K562 (cell line): ENCODE measurements around the gene CERS6. TPM values are rescaled to one million over a fixed set of nuclear protein-coding genes. Genes with fewer than 3 reads are reported as not detected.

ENCODE experiments used
- BHLHE40 ChIP-seq: IDR thresholded peaks from 2 replicates; pipeline ENCODE4 v1.6.1; 2011; ENCODE audit warnings: low read length, improper control_type of control experiment
- CBFA2T2 ChIP-seq: fragments of 450-650 bp; conservative IDR thresholded peaks from 2 replicates; pipeline ENCODE4 v1.6.1; 2017; ENCODE audit warnings: mild to moderate bottlenecking
- CREB1 ChIP-seq, 2 experiments: sonication (generic) in 1 of 2; formaldehyde crosslinking in 1 of 2; IDR thresholded peaks; 2 replicates each; pipeline versions ENCODE4 v1.6.1 to v1.8.0; 2012 to 2022; ENCODE audit warnings: inconsistent platforms in 1 of 2, mild to moderate bottlenecking in 1 of 2, missing genetic modification reagents in 1 of 2, moderate library complexity in 1 of 2
- HNRNPK ChIP-seq: fragments of 200-400 bp; formaldehyde crosslinking; IDR thresholded peaks from one replicate; pipeline ENCODE4 v1.6.1; 2018; ENCODE audit warnings: mild to moderate bottlenecking, low read depth, low read length; ENCODE audit not compliant: poor library complexity, severe bottlenecking
- MTA3 ChIP-seq: fragments of 450-650 bp; formaldehyde crosslinking; IDR thresholded peaks from 2 replicates; pipeline ENCODE4 v1.6.1; 2017; ENCODE audit warnings: mild to moderate bottlenecking, borderline replicate concordance
- NUFIP1 ChIP-seq: fragments of 450-650 bp; IDR thresholded peaks from 2 replicates; pipeline ENCODE4 v1.6.1; 2018; ENCODE audit not compliant: partially characterized antibody
- RAD21 ChIP-seq, 2 experiments: fragments of 250-450 bp in 1 of 2; fragments of 450-650 bp in 1 of 2; sonication (Bioruptor Pico) in 1 of 2; formaldehyde crosslinking in 1 of 2; IDR thresholded peaks in 1 of 2; conservative IDR thresholded peaks in 1 of 2; 2 replicates each; pipeline versions ENCODE4 v1.4.0 to v1.8.0; 2020 to 2022; ENCODE audit warnings: mild to moderate bottlenecking in 2 of 2, moderate library complexity in 1 of 2
- TAF9B ChIP-seq: fragments of 450-650 bp; IDR thresholded peaks from 2 replicates; pipeline ENCODE4 v1.6.1; 2018; ENCODE audit warnings: mild to moderate bottlenecking; ENCODE audit not compliant: partially characterized antibody
- TGIF2 ChIP-seq: sonication (generic); formaldehyde crosslinking; IDR thresholded peaks from 2 replicates; pipeline ENCODE4 v1.8.1; 2022; ENCODE audit warnings: mild to moderate bottlenecking, missing genetic modification reagents, moderate library complexity
- WHSC1 ChIP-seq: IDR thresholded peaks from one replicate; pipeline ENCODE4 v1.6.1; 2012; ENCODE audit warnings: low read length, control low read depth, inconsistent platforms
- ZNF224 ChIP-seq: sonication (generic); formaldehyde crosslinking; IDR thresholded peaks from 2 replicates; pipeline ENCODE4 v1.8.0; 2022; ENCODE audit warnings: mild to moderate bottlenecking, missing genetic modification reagents
- polyA plus RNA-seq, 8 experiments: library from polyadenylated mRNA; depleted of rRNA in 4 of 8; stranded (reverse) in 5 of 8; unstranded in 3 of 8; fragments of >200 nt; fragmentation: Nextera tagmentation in 2 of 8; fragmentation: Illumina TruSeq in 1 of 8; extraction: Ambion mirVana in 2 of 8; extraction: Trizol in 1 of 8; gene quantifications; 2 replicates each; pipeline versions ENCODE4 v1.2.1 to v1.2.3, GENCODE V29; 2011 to 2014; ENCODE audit warnings: inconsistent platforms in 1 of 8, missing spikeins in 1 of 8
- total RNA-seq, 7 experiments: library from RNA; depleted of rRNA in 6 of 7; stranded (reverse); fragments of >200 nt in 6 of 7; fragmentation: Illumina TruSeq in 2 of 7; extraction: Trizol in 2 of 7; gene quantifications; 2 replicates each; pipeline versions ENCODE4 v1.2.1 to v1.2.3, GENCODE V29; 2011 to 2021; ENCODE audit warnings: low replicate concordance in 1 of 7
- TF ChIP-seq, protein P1 (sequence below), 2 experiments: fragments of 450-650 bp in 1 of 2; IDR thresholded peaks; 2 replicates each; pipeline ENCODE4 v1.6.1; 2011 to 2017; ENCODE audit warnings: low read depth in 2 of 2, antibody characterized with exemption in 1 of 2, borderline replicate concordance in 1 of 2, low read length in 1 of 2, mild to moderate bottlenecking in 1 of 2, mixed read lengths in 1 of 2; ENCODE audit not compliant: control insufficient read depth in 1 of 2
- TF ChIP-seq, protein P2 (sequence below): sonication (generic); formaldehyde crosslinking; IDR thresholded peaks from 2 replicates; pipeline ENCODE4 v1.8.0; 2023; ENCODE audit warnings: mild to moderate bottlenecking, missing genetic modification reagents
- TF ChIP-seq, protein P3 (sequence below): fragments of 250-450 bp; sonication (Bioruptor Pico); IDR thresholded peaks from 2 replicates; pipeline ENCODE4 v1.8.0; 2021; ENCODE audit warnings: moderate library complexity, mild to moderate bottlenecking, inconsistent platforms
- TF ChIP-seq, protein P4 (sequence below): fragments of 250-450 bp; sonication (Bioruptor Pico); IDR thresholded peaks from 2 replicates; pipeline ENCODE4 v1.4.0; 2020; ENCODE audit warnings: mild to moderate bottlenecking, moderate library complexity

The CERS6 gene
- total and polyA plus RNA-seq, 9 of the 15 experiments (the other 6 are each of a cell fraction or from before 2014, with no cell fraction given) = 1.6 to 13.6 (median 11.4) TPM

DNA sequence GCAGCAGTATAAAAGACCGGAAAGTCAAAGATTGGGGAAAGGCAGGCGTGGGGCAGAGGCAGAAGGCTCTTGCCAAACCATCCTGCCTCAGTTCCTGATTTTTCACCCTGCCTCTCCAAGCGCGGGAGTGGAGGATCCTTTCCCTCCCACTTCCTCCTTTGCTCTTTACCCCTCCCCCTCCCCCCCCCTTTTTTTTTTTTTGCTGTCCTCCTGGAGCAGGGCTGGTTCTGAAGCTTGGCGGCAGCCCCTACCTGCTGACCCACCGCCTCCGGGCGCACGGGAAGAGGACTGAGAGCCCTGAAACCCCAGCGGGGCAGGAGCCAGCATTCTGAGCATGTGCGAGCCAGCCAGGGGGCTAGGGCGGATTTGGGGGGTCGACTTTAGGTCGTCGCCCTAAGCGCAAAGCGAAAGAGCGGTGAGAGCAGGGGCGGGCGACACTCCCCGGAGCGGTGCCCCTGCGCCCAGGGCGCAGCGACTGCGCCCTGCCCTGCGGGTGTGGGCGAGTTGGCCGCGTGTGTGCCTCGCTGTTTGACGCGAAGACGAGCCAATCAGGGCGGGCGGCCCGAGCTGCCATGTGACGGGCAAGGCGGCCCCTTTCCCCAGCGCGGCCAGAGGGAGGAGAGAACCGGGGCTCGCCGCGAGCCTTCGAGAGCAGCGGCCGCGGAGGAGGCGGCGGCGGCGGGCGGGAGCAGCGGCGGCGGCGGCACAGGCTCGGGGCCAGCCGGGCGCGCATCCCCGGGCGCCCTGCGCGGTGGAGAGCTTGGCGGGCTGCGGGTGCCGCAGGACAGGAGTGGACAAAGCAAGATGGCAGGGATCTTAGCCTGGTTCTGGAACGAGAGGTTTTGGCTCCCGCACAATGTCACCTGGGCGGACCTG is at the start of gene CERS6 (continued):
- no peak; the same call in 1 of the 2 replicates for TF ChIP-seq CBFA2T2
- TF ChIP-seq WHSC1 = no peak
- peak; percentile 32; the same call in 1 of the 2 replicates for TF ChIP-seq CREB1 (IDR thresholded peaks at IDR 0.05)
- TF ChIP-seq CREB1 (CRISPR knock-in tag; IDR thresholded peaks at IDR 0.05) = peak; percentile 82
- no peak for TF ChIP-seq HNRNPK
- TF ChIP-seq BHLHE40 = peak; percentile 50; the same call in 1 of the 2 replicates
- TF ChIP-seq, protein P1, sequence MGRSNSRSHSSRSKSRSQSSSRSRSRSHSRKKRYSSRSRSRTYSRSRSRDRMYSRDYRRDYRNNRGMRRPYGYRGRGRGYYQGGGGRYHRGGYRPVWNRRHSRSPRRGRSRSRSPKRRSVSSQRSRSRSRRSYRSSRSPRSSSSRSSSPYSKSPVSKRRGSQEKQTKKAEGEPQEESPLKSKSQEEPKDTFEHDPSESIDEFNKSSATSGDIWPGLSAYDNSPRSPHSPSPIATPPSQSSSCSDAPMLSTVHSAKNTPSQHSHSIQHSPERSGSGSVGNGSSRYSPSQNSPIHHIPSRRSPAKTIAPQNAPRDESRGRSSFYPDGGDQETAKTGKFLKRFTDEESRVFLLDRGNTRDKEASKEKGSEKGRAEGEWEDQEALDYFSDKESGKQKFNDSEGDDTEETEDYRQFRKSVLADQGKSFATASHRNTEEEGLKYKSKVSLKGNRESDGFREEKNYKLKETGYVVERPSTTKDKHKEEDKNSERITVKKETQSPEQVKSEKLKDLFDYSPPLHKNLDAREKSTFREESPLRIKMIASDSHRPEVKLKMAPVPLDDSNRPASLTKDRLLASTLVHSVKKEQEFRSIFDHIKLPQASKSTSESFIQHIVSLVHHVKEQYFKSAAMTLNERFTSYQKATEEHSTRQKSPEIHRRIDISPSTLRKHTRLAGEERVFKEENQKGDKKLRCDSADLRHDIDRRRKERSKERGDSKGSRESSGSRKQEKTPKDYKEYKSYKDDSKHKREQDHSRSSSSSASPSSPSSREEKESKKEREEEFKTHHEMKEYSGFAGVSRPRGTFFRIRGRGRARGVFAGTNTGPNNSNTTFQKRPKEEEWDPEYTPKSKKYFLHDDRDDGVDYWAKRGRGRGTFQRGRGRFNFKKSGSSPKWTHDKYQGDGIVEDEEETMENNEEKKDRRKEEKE (IDR thresholded peaks at IDR 0.05; ENCODE audit: borderline replicate concordance in 1 of 2, control insufficient read depth in 1 of 2, low read depth in 2 of 2, low read length in 1 of 2) = no peak
- no peak for TF ChIP-seq TAF9B
- TF ChIP-seq, protein P2, sequence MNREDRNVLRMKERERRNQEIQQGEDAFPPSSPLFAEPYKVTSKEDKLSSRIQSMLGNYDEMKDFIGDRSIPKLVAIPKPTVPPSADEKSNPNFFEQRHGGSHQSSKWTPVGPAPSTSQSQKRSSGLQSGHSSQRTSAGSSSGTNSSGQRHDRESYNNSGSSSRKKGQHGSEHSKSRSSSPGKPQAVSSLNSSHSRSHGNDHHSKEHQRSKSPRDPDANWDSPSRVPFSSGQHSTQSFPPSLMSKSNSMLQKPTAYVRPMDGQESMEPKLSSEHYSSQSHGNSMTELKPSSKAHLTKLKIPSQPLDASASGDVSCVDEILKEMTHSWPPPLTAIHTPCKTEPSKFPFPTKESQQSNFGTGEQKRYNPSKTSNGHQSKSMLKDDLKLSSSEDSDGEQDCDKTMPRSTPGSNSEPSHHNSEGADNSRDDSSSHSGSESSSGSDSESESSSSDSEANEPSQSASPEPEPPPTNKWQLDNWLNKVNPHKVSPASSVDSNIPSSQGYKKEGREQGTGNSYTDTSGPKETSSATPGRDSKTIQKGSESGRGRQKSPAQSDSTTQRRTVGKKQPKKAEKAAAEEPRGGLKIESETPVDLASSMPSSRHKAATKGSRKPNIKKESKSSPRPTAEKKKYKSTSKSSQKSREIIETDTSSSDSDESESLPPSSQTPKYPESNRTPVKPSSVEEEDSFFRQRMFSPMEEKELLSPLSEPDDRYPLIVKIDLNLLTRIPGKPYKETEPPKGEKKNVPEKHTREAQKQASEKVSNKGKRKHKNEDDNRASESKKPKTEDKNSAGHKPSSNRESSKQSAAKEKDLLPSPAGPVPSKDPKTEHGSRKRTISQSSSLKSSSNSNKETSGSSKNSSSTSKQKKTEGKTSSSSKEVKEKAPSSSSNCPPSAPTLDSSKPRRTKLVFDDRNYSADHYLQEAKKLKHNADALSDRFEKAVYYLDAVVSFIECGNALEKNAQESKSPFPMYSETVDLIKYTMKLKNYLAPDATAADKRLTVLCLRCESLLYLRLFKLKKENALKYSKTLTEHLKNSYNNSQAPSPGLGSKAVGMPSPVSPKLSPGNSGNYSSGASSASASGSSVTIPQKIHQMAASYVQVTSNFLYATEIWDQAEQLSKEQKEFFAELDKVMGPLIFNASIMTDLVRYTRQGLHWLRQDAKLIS (CRISPR knock-in tag) = peak; percentile 97
- no peak for TF ChIP-seq RAD21 (CRISPR knock-in tag; conservative IDR thresholded peaks at IDR 0.05 in 1 of 2, IDR thresholded peaks at IDR 0.05 in 1 of 2)
- no peak for TF ChIP-seq NUFIP1
- TF ChIP-seq MTA3 = peak; percentile 91
- TF ChIP-seq, protein P3, sequence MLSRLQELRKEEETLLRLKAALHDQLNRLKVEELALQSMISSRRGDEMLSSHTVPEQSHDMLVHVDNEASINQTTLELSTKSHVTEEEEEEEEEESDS (CRISPR knock-in tag) = no peak
- TF ChIP-seq, protein P4, sequence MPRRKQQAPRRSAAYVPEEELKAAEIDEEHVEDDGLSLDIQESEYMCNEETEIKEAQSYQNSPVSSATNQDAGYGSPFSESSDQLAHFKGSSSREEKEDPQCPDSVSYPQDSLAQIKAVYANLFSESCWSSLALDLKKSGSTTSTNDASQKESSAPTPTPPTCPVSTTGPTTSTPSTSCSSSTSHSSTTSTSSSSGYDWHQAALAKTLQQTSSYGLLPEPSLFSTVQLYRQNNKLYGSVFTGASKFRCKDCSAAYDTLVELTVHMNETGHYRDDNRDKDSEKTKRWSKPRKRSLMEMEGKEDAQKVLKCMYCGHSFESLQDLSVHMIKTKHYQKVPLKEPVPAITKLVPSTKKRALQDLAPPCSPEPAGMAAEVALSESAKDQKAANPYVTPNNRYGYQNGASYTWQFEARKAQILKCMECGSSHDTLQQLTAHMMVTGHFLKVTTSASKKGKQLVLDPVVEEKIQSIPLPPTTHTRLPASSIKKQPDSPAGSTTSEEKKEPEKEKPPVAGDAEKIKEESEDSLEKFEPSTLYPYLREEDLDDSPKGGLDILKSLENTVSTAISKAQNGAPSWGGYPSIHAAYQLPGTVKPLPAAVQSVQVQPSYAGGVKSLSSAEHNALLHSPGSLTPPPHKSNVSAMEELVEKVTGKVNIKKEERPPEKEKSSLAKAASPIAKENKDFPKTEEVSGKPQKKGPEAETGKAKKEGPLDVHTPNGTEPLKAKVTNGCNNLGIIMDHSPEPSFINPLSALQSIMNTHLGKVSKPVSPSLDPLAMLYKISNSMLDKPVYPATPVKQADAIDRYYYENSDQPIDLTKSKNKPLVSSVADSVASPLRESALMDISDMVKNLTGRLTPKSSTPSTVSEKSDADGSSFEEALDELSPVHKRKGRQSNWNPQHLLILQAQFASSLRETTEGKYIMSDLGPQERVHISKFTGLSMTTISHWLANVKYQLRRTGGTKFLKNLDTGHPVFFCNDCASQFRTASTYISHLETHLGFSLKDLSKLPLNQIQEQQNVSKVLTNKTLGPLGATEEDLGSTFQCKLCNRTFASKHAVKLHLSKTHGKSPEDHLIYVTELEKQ (CRISPR knock-in tag) = no peak
- TF ChIP-seq TGIF2 (CRISPR knock-in tag) = peak; percentile 79; the same call in 1 of the 2 replicates
- TF ChIP-seq ZNF224 = peak; percentile 97
